Activated CD8-positive, alpha-beta memory T cell treated with anti-CD3 and anti-CD28 coated beads for 4 hours (primary cell): Measurements from ENCODE around the gene TNFAIP1.
"Not testable (repeated sequence)": the region's sequence is repeated elsewhere in the genome, so short reads cannot be mapped to it uniquely, and the experiment has no call there.

Experiments
- DNase-seq, 2 donors: peaks; one replicate each; pipeline ENCODE4 v3.0.0-alpha.2; 2020; ENCODE audit warnings: low read depth in 2 of 2

Gene TNFAIP1

GRCh38 chr17:28325211-28325610 is 10.3 kb upstream of the TNFAIP1 start:
- DNase-seq = no peak

DNA sequence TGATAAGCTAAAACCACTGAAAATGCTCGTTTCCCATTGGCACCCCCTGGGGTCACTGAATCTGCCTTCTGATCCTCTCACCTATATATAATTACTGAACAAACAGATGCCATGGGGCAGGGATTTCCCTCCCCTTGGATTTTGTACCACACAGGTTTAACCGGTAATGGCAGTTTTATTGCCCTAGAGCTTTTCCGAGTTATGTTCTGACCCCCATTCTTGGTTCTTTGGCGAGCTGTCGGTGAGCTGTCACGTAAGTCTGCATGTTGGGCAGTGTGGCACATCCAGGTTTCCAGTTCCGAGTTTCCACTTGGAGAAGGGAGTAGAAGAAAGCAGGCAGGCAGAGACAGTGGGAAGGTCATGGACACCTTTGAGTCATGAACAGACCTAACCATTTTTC is 9.4 kb upstream of the TNFAIP1 start:
- DNase-seq = no peak

GRCh38 chr17:28327031-28327607 is 8.4 kb upstream of the TNFAIP1 start:
- DNase-seq = no peak

- DNase-seq = no peak
Measured at GRCh38 chr17:28327709-28328108, 7.9 kb upstream of the TNFAIP1 start.

GRCh38 chr17:28328325-28328724 is 7.2 kb upstream of the TNFAIP1 start:
- DNase-seq = no peak

DNA sequence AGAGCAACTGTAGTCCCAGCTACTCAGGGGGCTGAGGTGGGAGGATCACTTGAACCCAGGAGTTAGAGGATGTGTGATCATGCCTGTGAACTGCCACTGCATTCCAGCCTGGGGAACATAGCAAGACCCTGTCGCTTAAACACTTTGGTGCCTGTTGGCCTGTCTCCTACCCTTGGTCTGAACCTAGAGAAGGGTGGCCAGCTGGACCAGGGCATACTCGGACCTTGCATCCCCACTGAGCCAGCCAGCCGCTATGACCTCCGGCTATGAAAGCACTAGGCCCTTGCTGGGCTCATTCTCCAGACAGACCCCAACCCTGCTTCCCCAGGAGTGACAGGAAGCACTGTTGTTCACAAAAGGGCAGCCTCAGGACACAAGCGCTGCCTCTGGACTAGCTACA is 4.9 kb upstream of the TNFAIP1 start:
- DNase-seq = no peak

- no peak for DNase-seq
Measured at GRCh38 chr17:28331891-28332420, 3.6 kb upstream of the TNFAIP1 start.

- no peak for DNase-seq
Measured at GRCh38 chr17:28333083-28333746, 2.3 kb upstream of the TNFAIP1 start.

DNA sequence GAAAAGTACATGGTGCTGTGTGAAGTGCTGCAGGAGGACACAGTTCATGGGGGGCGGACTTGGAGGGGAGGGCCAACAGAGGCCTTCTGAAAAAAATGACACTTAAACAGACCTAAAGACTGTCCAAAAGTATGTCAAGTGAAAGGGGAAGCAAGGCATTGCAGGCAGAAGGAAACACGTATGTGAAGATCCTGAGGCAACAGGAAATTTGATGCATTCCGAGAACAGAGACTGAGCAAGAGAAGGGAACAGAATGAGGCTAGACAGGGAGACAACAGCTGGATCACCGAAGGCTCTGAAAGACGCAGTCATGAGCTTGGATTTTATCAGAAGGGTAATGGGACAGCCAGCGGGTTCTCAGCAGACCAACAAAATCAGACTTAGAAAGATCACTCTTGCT is 1.4 kb upstream of the TNFAIP1 start:
- no peak for DNase-seq

GRCh38 chr17:28334666-28335200 is 828 bp upstream of the TNFAIP1 start:
- no peak for DNase-seq

GRCh38 chr17:28335959-28336871 is 654 bp downstream of the TNFAIP1 start:
- DNase-seq = no peak

- DNase-seq = no peak
Measured at GRCh38 chr17:28338056-28338768, 2.7 kb downstream of the TNFAIP1 start.

- DNase-seq = not testable (repeated sequence)
Measured at GRCh38 chr17:28338769-28339212, 3.2 kb downstream of the TNFAIP1 start.

DNA sequence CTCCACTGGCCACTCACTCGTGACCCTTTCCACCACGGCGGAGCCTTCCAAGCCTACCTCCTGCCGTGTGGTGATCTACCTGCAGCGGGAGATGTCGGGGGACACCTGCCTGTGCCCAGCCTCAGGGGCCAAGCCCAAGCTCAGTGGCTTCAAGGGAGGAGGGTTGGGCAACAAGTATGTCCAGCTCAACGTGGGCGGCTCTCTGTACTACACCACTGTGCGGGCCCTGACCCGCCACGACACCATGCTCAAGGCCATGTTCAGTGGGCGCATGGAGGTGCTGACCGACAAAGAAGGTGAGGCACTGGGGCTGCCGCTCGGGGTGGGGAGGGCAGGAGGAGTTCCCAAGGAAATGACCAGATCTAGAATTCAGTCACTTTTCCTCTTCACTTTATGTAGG is 3.9 kb downstream of the TNFAIP1 start:
- no peak for DNase-seq

GRCh38 chr17:28340374-28340773 is 4.8 kb downstream of the TNFAIP1 start:
- DNase-seq = no peak

GRCh38 chr17:28341516-28341915 is 6.0 kb downstream of the TNFAIP1 start:
- DNase-seq = no peak

GRCh38 chr17:28342313-28342712 is 6.8 kb downstream of the TNFAIP1 start:
- DNase-seq = no peak

DNA sequence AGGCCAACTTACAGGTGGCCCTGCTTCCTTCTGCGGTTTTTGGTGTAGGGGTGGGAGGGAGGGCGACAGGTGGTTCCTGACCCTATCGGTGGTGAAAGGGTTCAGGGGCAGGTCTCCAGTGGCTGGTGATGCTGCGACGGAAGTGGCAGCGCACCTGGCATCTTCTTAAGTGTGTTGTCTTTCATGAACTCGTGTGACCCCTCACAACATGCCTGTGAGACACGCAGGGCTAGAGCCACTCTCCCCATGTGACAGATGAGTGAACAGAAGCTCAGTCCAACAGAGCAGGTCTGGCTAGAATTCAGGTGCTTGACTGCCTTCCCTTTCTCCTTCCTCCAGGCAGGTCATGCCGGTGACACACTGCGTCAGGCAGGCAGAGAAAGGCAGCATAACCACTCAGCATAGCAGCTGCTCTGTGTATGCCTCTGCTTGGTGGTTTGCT is 8.0 kb downstream of the TNFAIP1 start:
- no peak for DNase-seq

GRCh38 chr17:28344011-28344410 is 8.4 kb downstream of the TNFAIP1 start:
- DNase-seq = no peak

GRCh38 chr17:28344435-28344901 is 8.9 kb downstream of the TNFAIP1 start:
- no peak for DNase-seq
